ENCODE data around the gene INPP5K.

- no peak for TF ChIP-seq CTCF (IDR thresholded peaks at IDR 0.05)
- no peak for TF ChIP-seq POLR2AphosphoS5 (IDR thresholded peaks at IDR 0.05)
- no peak for TF ChIP-seq POLR2A (IDR thresholded peaks at IDR 0.05)
Measured at GRCh38 chr17:1560858-1561355, 44.5 kb upstream of the INPP5K start.
